ENCODE results near the gene ZBTB7A. TPM values are rescaled to one million over a fixed set of nuclear protein-coding genes. Genes with fewer than 3 reads are reported as not detected.
"Not testable (repeated sequence)": the region's sequence is repeated elsewhere in the genome, so short reads cannot be mapped to it uniquely, and the experiment has no call there.

Gene ZBTB7A
- total and polyA plus RNA-seq, 2 experiments from 2014 or later = 17.8 to 41.3 TPM

DNA sequence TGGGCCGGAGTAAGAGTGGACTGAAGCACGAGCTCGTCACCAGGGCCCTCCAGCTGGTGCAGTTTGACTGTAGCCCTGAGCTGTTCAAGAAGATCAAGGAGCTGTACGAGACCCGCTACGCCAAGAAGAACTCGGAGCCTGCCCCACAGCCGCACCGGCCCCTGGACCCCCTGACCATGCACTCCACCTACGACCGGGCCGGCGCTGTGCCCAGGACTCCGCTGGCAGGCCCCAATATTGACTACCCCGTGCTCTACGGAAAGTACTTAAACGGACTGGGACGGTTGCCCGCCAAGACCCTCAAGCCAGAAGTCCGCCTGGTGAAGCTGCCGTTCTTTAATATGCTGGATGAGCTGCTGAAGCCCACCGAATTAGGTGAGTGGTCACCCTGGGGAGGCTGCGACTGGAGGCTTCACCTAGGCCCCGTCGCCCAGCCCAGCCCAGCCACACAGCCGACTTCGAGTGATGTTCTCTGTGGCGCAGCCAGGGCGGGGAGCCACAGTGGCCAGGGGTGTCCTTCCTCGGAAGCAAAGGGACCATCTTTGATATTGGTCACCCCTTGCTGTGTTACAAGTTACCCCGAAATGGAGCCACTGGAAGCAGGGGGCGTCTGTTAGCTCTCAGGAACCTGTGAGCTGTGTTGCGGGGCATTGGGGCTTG lies 53.6 kb downstream of the ZBTB7A start:
- TF ChIP-seq EZH2phosphoT487 (IDR thresholded peaks at IDR 0.05; ENCODE audit: insufficient read depth, low read depth) = no peak
- TF ChIP-seq EZH2 (IDR thresholded peaks at IDR 0.05; ENCODE audit: insufficient read depth, poor library complexity, severe bottlenecking) = no peak
- in situ Hi-C loops (cut with MboI) = no loop called here
- Histone ChIP-seq H3K27ac (no peak overlapping the region), H3K27me3 (replicated peaks; ENCODE audit: insufficient read depth) (no peaks in the 10 kb centered on the region), H3K9me2 (ENCODE audit: insufficient read depth) (no peaks in the 10 kb centered on the region), H2AFZ (no peak overlapping the region), H4K20me1 (ENCODE audit: insufficient read depth) (no peaks in the 10 kb centered on the region), H3K9me3 (ENCODE audit: low read depth) (no peaks in the 10 kb centered on the region), H3K4me2 (ENCODE audit: unreplicated experiment) (no peak overlapping the region), H3F3A (ENCODE audit: insufficient read depth) (no peaks in the 10 kb centered on the region), H3K4me1 (ENCODE audit: insufficient read depth) (peaks cover 14% of the 10 kb centered on the region), H3K36me3 (ENCODE audit: low read depth) (no peaks in the 10 kb centered on the region; the same call in 1 of the 2 replicates), H3K79me2 (ENCODE audit: insufficient read depth) (peaks cover 75% of the 10 kb centered on the region), H3K4me3 (no peak overlapping the region), H3K9ac (no peak overlapping the region)
- no peak for DNase-seq
- WGBS, 2 experiments (ENCODE audit: low coverage in 1 of 2, low lambda C conversion rate in 2 of 2, missing lambda C conversion rate in 2 of 2) = 95 to 96% methylated on average over 32 of the region's 33 CpGs

DNA sequence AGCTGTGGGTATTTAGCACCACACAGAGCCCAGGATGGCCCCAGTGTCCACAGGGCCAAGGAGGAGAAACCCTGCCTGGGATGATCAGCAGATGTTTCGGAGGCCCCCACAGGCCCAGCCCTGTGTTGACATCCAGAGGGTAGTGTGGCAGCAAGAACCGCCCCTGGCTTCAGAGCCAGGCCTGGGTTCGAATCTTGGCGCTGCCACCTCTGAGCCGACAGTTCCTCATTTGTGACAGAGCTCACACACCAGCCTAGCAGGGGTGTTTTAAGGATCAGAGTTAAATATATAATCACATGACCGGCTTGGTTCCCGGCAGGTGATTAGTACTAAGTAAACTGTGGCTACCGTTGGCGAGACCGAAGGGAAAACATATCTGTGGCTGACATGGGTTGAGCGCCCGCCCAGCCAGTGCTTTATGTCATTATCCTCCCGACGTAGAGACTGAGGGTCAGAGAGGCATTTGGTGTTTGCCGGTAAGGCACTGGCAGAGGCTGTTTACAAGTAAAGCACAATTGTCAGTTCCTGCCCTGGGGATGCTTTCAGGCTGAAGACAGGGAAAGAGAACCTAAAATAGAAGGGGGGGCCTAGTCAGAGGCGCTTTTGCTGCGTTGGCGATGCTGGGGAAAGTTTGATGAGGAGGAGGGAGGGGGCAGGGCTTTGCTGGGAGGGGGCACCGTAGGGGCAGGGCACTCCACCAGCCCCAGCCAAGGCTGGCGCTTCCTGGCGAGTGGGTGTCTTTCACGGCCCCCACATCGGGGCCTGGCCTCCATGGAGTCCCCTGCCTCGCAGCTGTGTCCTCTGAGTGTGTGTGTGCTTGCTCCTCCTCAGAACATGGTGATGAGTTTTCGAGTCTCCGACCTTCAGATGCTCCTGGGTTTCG lies 54.4 kb downstream of the ZBTB7A start:
- Histone ChIP-seq H3K9me3 (ENCODE audit: low read depth) (no peaks in the 10 kb centered on the region), H3K4me1 (ENCODE audit: insufficient read depth) (peaks cover 14% of the 10 kb centered on the region), H3K4me2 (ENCODE audit: unreplicated experiment) (no peak overlapping the region), H3K9ac (no peak overlapping the region), H3K4me3 (no peak overlapping the region), H3K9me2 (ENCODE audit: insufficient read depth) (no peaks in the 10 kb centered on the region), H3K79me2 (ENCODE audit: insufficient read depth) (peaks cover 78% of the 10 kb centered on the region), H3K36me3 (ENCODE audit: low read depth) (no peaks in the 10 kb centered on the region; the same call in 1 of the 2 replicates), H2AFZ (no peak overlapping the region), H4K20me1 (ENCODE audit: insufficient read depth) (no peaks in the 10 kb centered on the region), H3K27me3 (replicated peaks; ENCODE audit: insufficient read depth) (no peaks in the 10 kb centered on the region), H3K27ac (no peak overlapping the region), H3F3A (ENCODE audit: insufficient read depth) (no peaks in the 10 kb centered on the region)
- in situ Hi-C loops (cut with MboI) = no loop called here
- DNase-seq = no peak
- TF ChIP-seq EZH2phosphoT487 (IDR thresholded peaks at IDR 0.05; ENCODE audit: insufficient read depth, low read depth) (no peak), EZH2 (IDR thresholded peaks at IDR 0.05; ENCODE audit: insufficient read depth, poor library complexity, severe bottlenecking) (no peak)
- 87 to 89% methylated on average over 21 to 24 of the region's 27 CpGs for WGBS, 2 experiments (ENCODE audit: low coverage in 1 of 2, low lambda C conversion rate in 2 of 2, missing lambda C conversion rate in 2 of 2)

- H3K9me2 ChIP-seq (ENCODE audit: insufficient read depth); H3K36me3 ChIP-seq (ENCODE audit: low read depth); in situ Hi-C loops (cut with MboI); H4K20me1 ChIP-seq (ENCODE audit: insufficient read depth); H3K4me2 ChIP-seq (ENCODE audit: unreplicated experiment); H3K27ac ChIP-seq; DNase-seq; H2AFZ ChIP-seq; H3K4me3 ChIP-seq; H3K9me3 ChIP-seq (ENCODE audit: low read depth); H3K27me3 ChIP-seq (replicated peaks; ENCODE audit: insufficient read depth); H3K9ac ChIP-seq; H3F3A ChIP-seq (ENCODE audit: insufficient read depth): not testable (repeated sequence)
- peaks cover 18% of the 10 kb centered on the region for H3K4me1 ChIP-seq (ENCODE audit: insufficient read depth)
- 69 to 70% methylated on average over 6 of the region's 6 CpGs for WGBS, 2 experiments (ENCODE audit: low coverage in 1 of 2, low lambda C conversion rate in 2 of 2, missing lambda C conversion rate in 2 of 2)
- H3K79me2 ChIP-seq (ENCODE audit: insufficient read depth) = peaks cover 75% of the 10 kb centered on the region
Observed at GRCh38 chr19:4011430-4011829, 55.3 kb downstream of the ZBTB7A start.

DNA sequence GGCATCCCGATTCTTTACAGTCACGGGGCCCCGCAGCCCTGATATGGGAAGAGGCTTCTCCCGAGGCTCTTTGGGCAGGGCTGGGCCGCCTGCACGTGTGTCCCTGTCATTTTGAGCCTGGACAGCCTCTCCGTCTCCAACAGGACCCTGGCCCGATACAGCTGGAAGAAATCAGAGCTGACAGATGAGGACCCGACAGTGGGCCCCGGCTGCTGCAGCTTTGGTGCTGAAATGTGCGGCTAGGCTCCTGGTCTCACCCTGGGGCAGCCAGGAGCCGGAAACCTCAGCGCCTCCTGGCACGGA lies 55.9 kb downstream of the ZBTB7A start:
- 64 to 69% methylated on average over 13 to 14 of the region's 14 CpGs for WGBS, 2 experiments (ENCODE audit: low coverage in 1 of 2, low lambda C conversion rate in 2 of 2, missing lambda C conversion rate in 2 of 2)
- no peak overlapping the region for H3K27ac ChIP-seq
- no peaks in the 10 kb centered on the region; the same call in 1 of the 2 replicates for H3K36me3 ChIP-seq (ENCODE audit: low read depth)
- TF ChIP-seq EZH2 (IDR thresholded peaks at IDR 0.05; ENCODE audit: insufficient read depth, poor library complexity, severe bottlenecking) = no peak
- TF ChIP-seq EZH2phosphoT487 (IDR thresholded peaks at IDR 0.05; ENCODE audit: insufficient read depth, low read depth) = no peak
- H3K9me3 ChIP-seq (ENCODE audit: low read depth) = no peaks in the 10 kb centered on the region
- H3K79me2 ChIP-seq (ENCODE audit: insufficient read depth) = peaks cover 69% of the 10 kb centered on the region
- no peak overlapping the region for H3K9ac ChIP-seq
- DNase-seq = no peak
- peaks cover 18% of the 10 kb centered on the region for H3K4me1 ChIP-seq (ENCODE audit: insufficient read depth)
- H3K9me2 ChIP-seq (ENCODE audit: insufficient read depth) = no peaks in the 10 kb centered on the region
- no peak overlapping the region for H3K4me2 ChIP-seq (ENCODE audit: unreplicated experiment)
- no peak overlapping the region for H2AFZ ChIP-seq
- no peak overlapping the region for H3K4me3 ChIP-seq
- no peaks in the 10 kb centered on the region for H3F3A ChIP-seq (ENCODE audit: insufficient read depth)
- in situ Hi-C loops (cut with MboI) = no loop called here
- no peaks in the 10 kb centered on the region for H3K27me3 ChIP-seq (replicated peaks; ENCODE audit: insufficient read depth)
- no peaks in the 10 kb centered on the region for H4K20me1 ChIP-seq (ENCODE audit: insufficient read depth)
